Body of pancreas (tissue), 4 donors: ENCODE data around the gene CAMK2D. TPM values are rescaled to one million over a fixed set of nuclear protein-coding genes. Genes with fewer than 3 reads are reported as not detected.

Source experiments
- ATAC-seq: fragments of 150-250 bp; one replicate; pipeline ENCODE4 v1.9.1; 2016
- DNase-seq, 4 donors: peaks; one replicate each; pipeline ENCODE4 v3.0.0-alpha.2; 2019
- H3K27ac ChIP-seq, 4 donors: fragments of 200-600 bp; sonication (generic); 1 replicate in 3 of 4; 2 replicates in 1 of 4; pipeline versions ENCODE4 v1.5.1 to v1.6.1; 2016 to 2019; ENCODE audit warnings: mild to moderate bottlenecking in 1 of 4, mixed read lengths in 1 of 4, moderate library complexity in 1 of 4
- H3K27me3 ChIP-seq, 2 donors: fragments of 200-600 bp; sonication (generic); one replicate each; pipeline ENCODE4 v1.6.0; 2016; ENCODE audit warnings: mild to moderate bottlenecking in 1 of 2
- H3K36me3 ChIP-seq, 2 donors: fragments of 200-600 bp; sonication (generic); replicated peaks in 1 of 2; 2 replicates each; pipeline ENCODE4 v1.5.1; 2016; ENCODE audit warnings: low read depth in 2 of 2; ENCODE audit not compliant: insufficient read depth in 1 of 2
- H3K4me1 ChIP-seq: fragments of 200-600 bp; sonication (generic); one replicate; pipeline ENCODE4 v1.6.0; 2016
- H3K4me3 ChIP-seq, 2 donors: fragments of 200-600 bp; sonication (generic); 1 replicate in 1 of 2; 2 replicates in 1 of 2; pipeline ENCODE4 v1.5.1; 2016 to 2019
- H3K9me3 ChIP-seq, 3 donors: fragments of 200-600 bp; sonication (generic); 1 replicate in 2 of 3; 2 replicates in 1 of 3; pipeline ENCODE4 v1.5.1; 2016
- CTCF ChIP-seq, 7 experiments: fragments of 450-650 bp in 4 of 7; fragments of 200-600 bp in 3 of 7; sonication (generic) in 3 of 7; IDR thresholded peaks; one replicate each; pipeline ENCODE4 v1.5.1; 2016 to 2019; ENCODE audit warnings: antibody characterized with exemption in 7 of 7
- POLR2A ChIP-seq, 3 donors: fragments of 450-650 bp; IDR thresholded peaks; one replicate each; pipeline ENCODE4 v1.6.1; 2016; ENCODE audit warnings: antibody characterized with exemption in 3 of 3, mild to moderate bottlenecking in 2 of 3
- WGBS, 2 donors: methylation state at CpG; one replicate each; pipeline ENCODE4 v1.1.5; 2017; 5-methylcytosine and 5-hydroxymethylcytosine counted together
- intact Hi-C: fragments of 100-400 bp; cut with DNase I; formaldehyde crosslinking; loops from one replicate; pipeline ENCODE4 v1.15.1; 2023
- total RNA-seq, 2 donors: library from RNA; depleted of rRNA; stranded (reverse); fragments of >200 nt; gene quantifications; one replicate each; pipeline ENCODE4 v1.1.0, GENCODE V29; 2016

Gene CAMK2D
- total RNA-seq, 2 donors from 2014 or later, result 25.7 to 29.3 TPM

DNA sequence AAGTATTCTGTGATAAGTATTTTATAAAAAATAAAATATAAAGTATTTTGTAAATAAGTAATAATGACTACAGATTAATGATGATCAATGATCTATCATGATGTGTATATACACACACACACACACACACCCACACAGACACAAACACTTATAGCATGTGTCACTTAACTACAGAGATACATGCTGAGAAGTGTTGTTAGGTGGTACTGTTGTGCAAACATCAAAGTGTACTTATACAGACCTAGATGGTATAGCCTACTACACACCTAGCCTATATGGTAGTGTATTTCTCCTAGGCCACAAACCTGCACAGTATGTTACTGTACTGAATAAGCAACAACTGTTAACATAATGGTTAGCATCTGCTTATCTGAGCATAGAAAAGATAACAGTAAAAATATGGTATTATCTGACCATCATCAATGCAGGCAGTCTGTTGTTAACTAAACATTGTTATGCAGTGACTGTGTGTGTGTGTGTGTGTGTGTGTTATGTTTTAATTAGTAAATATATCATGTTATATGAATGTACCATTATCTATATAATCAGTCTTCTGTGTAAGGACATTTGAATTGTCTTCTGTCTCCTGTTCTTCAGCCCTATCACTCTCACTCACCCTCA, 138.2 kb downstream of the CAMK2D start:
- H3K27ac ChIP-seq, result no peak overlapping the region
- no peak for DNase-seq
- no peak overlapping the region for H3K4me3 ChIP-seq
- TF ChIP-seq CTCF (IDR thresholded peaks at IDR 0.05), result no peak
- TF ChIP-seq POLR2A (IDR thresholded peaks at IDR 0.05), result no peak
- no peaks in the 10 kb centered on the region for H3K36me3 ChIP-seq
- ATAC-seq, result no peak
- H3K9me3 ChIP-seq, result no peaks in the 10 kb centered on the region
- H3K4me1 ChIP-seq, result peaks cover 23% of the 10 kb centered on the region
- no peaks in the 10 kb centered on the region for H3K27me3 ChIP-seq
- intact Hi-C loops, result no loop called here

- DNase-seq (no peak), ATAC-seq (no peak)
- Histone ChIP-seq H3K4me3 (no peak overlapping the region), H3K27ac (no peak overlapping the region), H3K27me3 (no peaks in the 10 kb centered on the region), H3K36me3 (no peaks in the 10 kb centered on the region), H3K4me1 (peaks cover 30% of the 10 kb centered on the region), H3K9me3 (no peaks in the 10 kb centered on the region)
- 96 to 98% methylated on average over 2 of the region's 2 CpGs for WGBS, 2 donors
- intact Hi-C loops, result no loop called here
- TF ChIP-seq POLR2A (IDR thresholded peaks at IDR 0.05) (no peak), CTCF (IDR thresholded peaks at IDR 0.05) (no peak)
Observed at GRCh38 chr4:113621633-113622032, 139.9 kb downstream of the CAMK2D start.

- peaks cover 35% of the 10 kb centered on the region for H3K4me1 ChIP-seq
- 87 to 92% methylated on average over 2 of the region's 2 CpGs for WGBS, 2 donors
- ATAC-seq, result no peak
Observed at GRCh38 chr4:113620032-113620431, 141.5 kb downstream of the CAMK2D start.

DNA sequence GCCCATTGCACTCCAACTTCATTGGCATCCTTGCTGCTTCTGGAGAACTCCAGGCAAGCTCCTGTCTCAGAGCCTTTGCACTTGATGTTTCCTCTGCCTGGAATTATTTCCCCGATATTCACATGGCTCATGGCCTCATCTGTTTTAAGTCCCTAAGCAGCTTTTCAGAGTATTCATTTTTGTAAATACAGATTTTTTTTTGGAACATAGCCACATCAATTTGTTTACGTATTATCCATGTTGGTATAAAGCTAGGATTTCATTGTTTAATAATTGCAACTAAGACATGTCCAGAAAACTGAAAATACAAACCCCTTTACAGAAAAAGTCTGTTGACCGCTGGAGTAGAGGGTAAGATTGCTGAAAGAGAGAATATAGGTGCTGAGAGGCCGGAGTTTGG, 142.0 kb downstream of the CAMK2D start:
- DNase-seq, result no peak
- Histone ChIP-seq H3K9me3 (no peaks in the 10 kb centered on the region), H3K27ac (no peak overlapping the region), H3K36me3 (no peaks in the 10 kb centered on the region), H3K4me3 (no peak overlapping the region), H3K4me1 (peaks cover 38% of the 10 kb centered on the region), H3K27me3 (no peaks in the 10 kb centered on the region)
- intact Hi-C loops, result no loop called here
- WGBS, 2 donors, result 86 to 87% methylated on average over 4 of the region's 4 CpGs
- no peak for ATAC-seq
- TF ChIP-seq CTCF (IDR thresholded peaks at IDR 0.05) (no peak), POLR2A (IDR thresholded peaks at IDR 0.05) (no peak)

More at GRCh38 chr4:113620032-113620431, 141.5 kb downstream of the CAMK2D start:
- Histone ChIP-seq H3K36me3 (no peaks in the 10 kb centered on the region), H3K27me3 (no peaks in the 10 kb centered on the region), H3K9me3 (no peaks in the 10 kb centered on the region), H3K27ac (no peak overlapping the region), H3K4me3 (no peak overlapping the region)
- no peak for DNase-seq
- TF ChIP-seq CTCF (IDR thresholded peaks at IDR 0.05) (no peak), POLR2A (IDR thresholded peaks at IDR 0.05) (no peak)
- intact Hi-C loops, result no loop called here

DNA sequence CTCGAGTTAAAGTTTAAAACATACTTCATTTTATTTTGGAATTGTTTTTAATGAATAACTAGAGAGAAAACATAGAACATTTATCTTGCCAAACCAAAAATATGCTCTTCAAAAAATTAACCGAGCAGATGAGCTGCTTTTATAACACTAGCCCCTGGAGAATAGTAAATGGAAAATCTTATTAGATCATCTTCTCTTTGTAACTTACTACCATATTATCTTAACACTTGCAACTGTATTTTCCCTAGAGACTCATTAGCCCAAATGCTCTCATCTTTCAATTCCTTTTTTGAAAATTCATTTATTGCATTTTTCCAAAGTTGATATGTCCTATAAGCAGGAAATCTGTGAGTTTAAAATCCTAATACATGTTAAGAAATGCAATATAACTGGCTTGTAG, 143.3 kb downstream of the CAMK2D start:
- no peaks in the 10 kb centered on the region for H3K27me3 ChIP-seq
- DNase-seq (no peak), ATAC-seq (no peak)
- no peak overlapping the region for H3K27ac ChIP-seq
- peaks cover 42% of the 10 kb centered on the region for H3K4me1 ChIP-seq
- no peak overlapping the region for H3K4me3 ChIP-seq
- TF ChIP-seq CTCF (IDR thresholded peaks at IDR 0.05) (no peak), POLR2A (IDR thresholded peaks at IDR 0.05) (no peak)
- H3K36me3 ChIP-seq, result no peaks in the 10 kb centered on the region
- no peaks in the 10 kb centered on the region for H3K9me3 ChIP-seq
- WGBS, 2 donors, result 12 to 15% methylated on average over 2 of the region's 2 CpGs
- intact Hi-C loops, result no loop called here
